Erythroblast (primary cell): Measurements from ENCODE around the gene AMELX.

ENCODE experiments used
- GATA1 ChIP-seq: IDR thresholded peaks from 2 replicates; pipeline ENCODE4 v1.6.1; 2011; ENCODE audit warnings: low read depth, mild to moderate bottlenecking, control low read depth, low read length, moderate library complexity
- POLR2A ChIP-seq: IDR thresholded peaks from 2 replicates; pipeline ENCODE4 v1.6.1; 2011; ENCODE audit warnings: mild to moderate bottlenecking, low read length

DNA sequence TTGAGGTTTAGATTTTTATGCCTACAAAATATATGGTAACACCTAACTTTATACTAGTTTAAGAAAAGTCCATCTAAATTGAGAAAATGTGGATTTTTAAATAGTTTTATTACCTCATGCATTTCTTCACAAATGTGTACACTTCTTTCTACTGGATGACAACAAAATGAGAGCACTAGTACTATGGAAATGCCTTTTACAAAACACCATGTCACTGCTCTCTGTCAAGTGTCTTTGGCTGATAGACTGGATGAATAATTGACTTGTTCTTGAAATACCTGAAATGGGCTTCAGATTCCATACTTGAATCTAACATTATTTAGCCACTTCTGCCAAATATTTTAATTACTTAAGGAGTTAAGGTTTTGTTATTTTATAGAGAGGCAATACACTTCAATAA is 49.5 kb downstream of the AMELX start:
- no peak for TF ChIP-seq POLR2A
- TF ChIP-seq GATA1, result no peak
